ENCODE results near the gene ALK.

ALK gene

GRCh38 chr2:29351248-29351647 lies 570.1 kb downstream of the ALK start:
- DNase-seq: no peak

GRCh38 chr2:29349316-29350030 lies 571.9 kb downstream of the ALK start:
- DNase-seq: no peak

GRCh38 chr2:29347774-29348461 lies 573.5 kb downstream of the ALK start:
- DNase-seq: no peak

- no peak for DNase-seq
These were observed 576.1 kb downstream of the ALK start for GRCh38 chr2:29345236-29345635.

GRCh38 chr2:29343830-29344229 lies 577.6 kb downstream of the ALK start:
- DNase-seq: no peak

GRCh38 chr2:29336341-29337241 lies 584.8 kb downstream of the ALK start:
- DNase-seq: no peak

- DNase-seq: no peak
These were observed 586.0 kb downstream of the ALK start for GRCh38 chr2:29335396-29335795.

GRCh38 chr2:29334706-29335105 lies 586.7 kb downstream of the ALK start:
- no peak for DNase-seq

- DNase-seq: no peak
These were observed 588.8 kb downstream of the ALK start for GRCh38 chr2:29332540-29332939.

- DNase-seq: peak; percentile 10 to 23
These were observed 591.5 kb downstream of the ALK start for GRCh38 chr2:29329899-29330298.

- no peak for DNase-seq
These were observed 594.5 kb downstream of the ALK start for GRCh38 chr2:29326926-29327325.

- no peak for DNase-seq
These were observed 595.8 kb downstream of the ALK start for GRCh38 chr2:29325544-29325943.

GRCh38 chr2:29323961-29324360 lies 597.4 kb downstream of the ALK start:
- DNase-seq: no peak

GRCh38 chr2:29323301-29323700 lies 598.1 kb downstream of the ALK start:
- DNase-seq: no peak

GRCh38 chr2:29322011-29322410 lies 599.4 kb downstream of the ALK start:
- peak in 1 of 2 donors; percentile 31 for DNase-seq

- DNase-seq: peak; percentile 78 to 82
These were observed 603.4 kb downstream of the ALK start for GRCh38 chr2:29317801-29318485.

GRCh38 chr2:29317077-29317517 lies 604.3 kb downstream of the ALK start:
- DNase-seq: peak; percentile 81

GRCh38 chr2:29314816-29315571 lies 606.4 kb downstream of the ALK start:
- DNase-seq: peak; percentile 22 to 64

GRCh38 chr2:29311458-29311857 lies 609.9 kb downstream of the ALK start:
- DNase-seq: no peak

- no peak for DNase-seq
These were observed 610.6 kb downstream of the ALK start for GRCh38 chr2:29310650-29311348.
